ENCODE data around the gene BASP1.

Gene BASP1

GRCh38 chr5:17260549-17260948, 43.1 kb downstream of the BASP1 start:
- no peaks in the 10 kb centered on the region for H3K9me2 ChIP-seq (replicated peaks; ENCODE audit: insufficient read depth, low read length)
- no peaks in the 10 kb centered on the region for H4K20me1 ChIP-seq (ENCODE audit: insufficient read depth, low read length)
- H3K4me2 ChIP-seq (ENCODE audit: low read depth, low read length): no peak overlapping the region
- no peak overlapping the region for H3K27ac ChIP-seq (ENCODE audit: low read length)
- no peaks in the 10 kb centered on the region for H3K9me3 ChIP-seq (replicated peaks; ENCODE audit: insufficient read depth, low read length)
- no peak overlapping the region for H2AFZ ChIP-seq (ENCODE audit: low read length)
- H3K36me3 ChIP-seq (replicated peaks; ENCODE audit: insufficient read depth, low read length): no peaks in the 10 kb centered on the region
- H3K4me1 ChIP-seq (ENCODE audit: low read length): no peaks in the 10 kb centered on the region
- no peak overlapping the region for H3K9ac ChIP-seq (ENCODE audit: low read length)
- TF ChIP-seq EZH2 (optimal IDR thresholded peaks at IDR 0.05; ENCODE audit: low read depth, low read length) (no peak), EZH2phosphoT487 (IDR thresholded peaks at IDR 0.05; ENCODE audit: low read length) (no peak)
- TF ChIP-seq, protein P1, sequence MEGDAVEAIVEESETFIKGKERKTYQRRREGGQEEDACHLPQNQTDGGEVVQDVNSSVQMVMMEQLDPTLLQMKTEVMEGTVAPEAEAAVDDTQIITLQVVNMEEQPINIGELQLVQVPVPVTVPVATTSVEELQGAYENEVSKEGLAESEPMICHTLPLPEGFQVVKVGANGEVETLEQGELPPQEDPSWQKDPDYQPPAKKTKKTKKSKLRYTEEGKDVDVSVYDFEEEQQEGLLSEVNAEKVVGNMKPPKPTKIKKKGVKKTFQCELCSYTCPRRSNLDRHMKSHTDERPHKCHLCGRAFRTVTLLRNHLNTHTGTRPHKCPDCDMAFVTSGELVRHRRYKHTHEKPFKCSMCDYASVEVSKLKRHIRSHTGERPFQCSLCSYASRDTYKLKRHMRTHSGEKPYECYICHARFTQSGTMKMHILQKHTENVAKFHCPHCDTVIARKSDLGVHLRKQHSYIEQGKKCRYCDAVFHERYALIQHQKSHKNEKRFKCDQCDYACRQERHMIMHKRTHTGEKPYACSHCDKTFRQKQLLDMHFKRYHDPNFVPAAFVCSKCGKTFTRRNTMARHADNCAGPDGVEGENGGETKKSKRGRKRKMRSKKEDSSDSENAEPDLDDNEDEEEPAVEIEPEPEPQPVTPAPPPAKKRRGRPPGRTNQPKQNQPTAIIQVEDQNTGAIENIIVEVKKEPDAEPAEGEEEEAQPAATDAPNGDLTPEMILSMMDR (IDR thresholded peaks at IDR 0.05; ENCODE audit: low read length): no peak
- DNase-seq: no peak
- H3K4me3 ChIP-seq (ENCODE audit: low read length): no peak overlapping the region
- H3K79me2 ChIP-seq (ENCODE audit: low read length): peaks cover 78% of the 10 kb centered on the region
- H3F3A ChIP-seq (ENCODE audit: insufficient read depth, low read length): no peaks in the 10 kb centered on the region
- no peaks in the 10 kb centered on the region for H3K27me3 ChIP-seq (replicated peaks; ENCODE audit: insufficient read depth, low read length)

DNA sequence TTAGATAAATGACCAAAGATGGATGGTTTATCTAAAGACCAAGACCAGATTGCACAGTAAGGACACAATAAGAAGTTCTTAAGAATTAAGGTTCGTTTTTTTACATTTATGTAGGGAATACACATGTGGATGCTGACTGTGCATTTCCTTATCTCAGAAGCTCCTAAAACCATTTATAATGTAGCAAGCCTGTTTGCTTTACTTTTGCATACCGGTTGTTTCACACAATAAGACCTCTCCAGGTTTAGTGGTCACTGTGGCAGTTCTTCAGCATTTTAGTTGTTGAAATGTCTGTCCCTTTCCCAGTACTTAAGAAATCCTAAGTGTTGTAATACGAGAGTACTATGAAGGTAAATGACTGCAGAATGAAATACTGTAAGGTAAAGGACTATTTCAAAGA, 43.6 kb downstream of the BASP1 start:
- Histone ChIP-seq H3K27ac (ENCODE audit: low read length) (no peak overlapping the region), H3K9ac (ENCODE audit: low read length) (no peak overlapping the region), H3K36me3 (replicated peaks; ENCODE audit: insufficient read depth, low read length) (no peaks in the 10 kb centered on the region), H2AFZ (ENCODE audit: low read length) (no peak overlapping the region), H3F3A (ENCODE audit: insufficient read depth, low read length) (no peaks in the 10 kb centered on the region), H3K27me3 (replicated peaks; ENCODE audit: insufficient read depth, low read length) (no peaks in the 10 kb centered on the region), H3K9me3 (replicated peaks; ENCODE audit: insufficient read depth, low read length) (no peaks in the 10 kb centered on the region), H3K79me2 (ENCODE audit: low read length) (peaks cover 78% of the 10 kb centered on the region), H3K9me2 (replicated peaks; ENCODE audit: insufficient read depth, low read length) (no peaks in the 10 kb centered on the region), H3K4me3 (ENCODE audit: low read length) (no peak overlapping the region), H3K4me2 (ENCODE audit: low read depth, low read length) (no peak overlapping the region), H4K20me1 (ENCODE audit: insufficient read depth, low read length) (no peaks in the 10 kb centered on the region), H3K4me1 (ENCODE audit: low read length) (no peaks in the 10 kb centered on the region)
- TF ChIP-seq, protein P1 (IDR thresholded peaks at IDR 0.05; ENCODE audit: low read length): no peak
- no peak for TF ChIP-seq EZH2phosphoT487 (IDR thresholded peaks at IDR 0.05; ENCODE audit: low read length)
- TF ChIP-seq EZH2 (optimal IDR thresholded peaks at IDR 0.05; ENCODE audit: low read depth, low read length): no peak
- DNase-seq: no peak

DNA sequence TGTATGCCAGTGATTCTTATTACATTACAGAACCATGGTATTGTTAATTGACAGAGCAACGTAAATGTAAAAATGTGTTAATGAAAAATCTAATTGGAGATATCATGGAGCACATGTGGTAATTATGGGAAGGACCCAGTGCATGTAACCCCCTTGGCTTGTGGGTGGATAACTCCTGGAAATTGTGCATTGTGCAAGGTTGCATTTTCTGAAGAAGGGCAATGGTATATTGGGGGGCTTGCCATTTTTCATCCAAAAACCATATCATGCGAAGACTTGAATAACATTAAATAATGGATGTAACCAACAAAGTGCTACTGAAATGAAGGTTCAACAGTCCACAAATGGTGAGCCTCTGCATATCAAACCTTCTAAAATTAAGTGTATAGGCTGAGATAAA, 47.6 kb downstream of the BASP1 start:
- no peak for DNase-seq
- Histone ChIP-seq H4K20me1 (ENCODE audit: insufficient read depth, low read length) (no peaks in the 10 kb centered on the region), H2AFZ (ENCODE audit: low read length) (no peak overlapping the region), H3K4me1 (ENCODE audit: low read length) (no peaks in the 10 kb centered on the region), H3K36me3 (replicated peaks; ENCODE audit: insufficient read depth, low read length) (no peaks in the 10 kb centered on the region), H3K27me3 (replicated peaks; ENCODE audit: insufficient read depth, low read length) (no peaks in the 10 kb centered on the region), H3K9me3 (replicated peaks; ENCODE audit: insufficient read depth, low read length) (no peaks in the 10 kb centered on the region), H3K27ac (ENCODE audit: low read length) (no peak overlapping the region), H3K9ac (ENCODE audit: low read length) (no peak overlapping the region), H3F3A (ENCODE audit: insufficient read depth, low read length) (no peaks in the 10 kb centered on the region), H3K79me2 (ENCODE audit: low read length) (peaks cover 55% of the 10 kb centered on the region), H3K4me2 (ENCODE audit: low read depth, low read length) (no peak overlapping the region), H3K9me2 (replicated peaks; ENCODE audit: insufficient read depth, low read length) (no peaks in the 10 kb centered on the region), H3K4me3 (ENCODE audit: low read length) (no peak overlapping the region)
- TF ChIP-seq EZH2phosphoT487 (IDR thresholded peaks at IDR 0.05; ENCODE audit: low read length) (no peak), EZH2 (optimal IDR thresholded peaks at IDR 0.05; ENCODE audit: low read depth, low read length) (no peak)
- TF ChIP-seq, protein P1 (IDR thresholded peaks at IDR 0.05; ENCODE audit: low read length): no peak
